ENCODE measurements around the gene TEAD3.
A peak's percentile ranks its signal among the peaks of the same experiment; 100 is the strongest.

The TEAD3 gene

GRCh38 chr6:35425284-35425683, 71.6 kb downstream of the TEAD3 start:
- no peak for TF ChIP-seq NFIC (IDR thresholded peaks at IDR 0.05)
- TF ChIP-seq TEAD4 (IDR thresholded peaks at IDR 0.05), result peak; percentile 84
